Osteocyte (in vitro differentiated cells): ENCODE data around the gene PAAF1. TPM values are rescaled to one million over a fixed set of nuclear protein-coding genes. Genes with fewer than 3 reads are reported as not detected.

Experiments used
- DNase-seq: peaks from one replicate; pipeline ENCODE4 v3.0.0; 2021; ENCODE audit warnings: mixed read lengths; ENCODE audit not compliant: unreplicated experiment; ENCODE audit errors: extremely low spot score
- H3K27ac Mint-ChIP-seq: one replicate; pipeline ENCODE4 v1.8.0; 2021; ENCODE audit warnings: mild to moderate bottlenecking, mixed read lengths; ENCODE audit not compliant: unreplicated experiment
- H3K27me3 Mint-ChIP-seq: one replicate; pipeline ENCODE4 v1.8.0; 2021; ENCODE audit warnings: mixed read lengths; ENCODE audit not compliant: unreplicated experiment
- H3K36me3 Mint-ChIP-seq: one replicate; pipeline ENCODE4 v1.8.0; 2021; ENCODE audit warnings: mixed read lengths; ENCODE audit not compliant: unreplicated experiment
- H3K4me1 Mint-ChIP-seq: one replicate; pipeline ENCODE4 v1.8.0; 2021; ENCODE audit warnings: mixed read lengths; ENCODE audit not compliant: unreplicated experiment
- H3K4me3 Mint-ChIP-seq: one replicate; pipeline ENCODE4 v1.8.0; 2021; ENCODE audit warnings: mild to moderate bottlenecking, moderate library complexity, mixed read lengths; ENCODE audit not compliant: unreplicated experiment
- H3K9me3 Mint-ChIP-seq: one replicate; pipeline ENCODE4 v1.8.0; 2021; ENCODE audit warnings: mixed read lengths; ENCODE audit not compliant: unreplicated experiment
- CTCF ChIP-seq: fragments of 200-600 bp; sonication (generic); IDR thresholded peaks from 2 replicates; pipeline ENCODE4 v1.5.0; 2021; ENCODE audit warnings: antibody characterized with exemption, mild to moderate bottlenecking, moderate library complexity
- total RNA-seq: library from RNA; stranded (reverse); gene quantifications from 2 replicates; pipeline ENCODE4 v1.2.1, GENCODE V29; 2021

PAAF1 gene
- total RNA-seq, 1 donor from 2014 or later, result 17.3 TPM

GRCh38 chr11:73946798-73947458, 70.1 kb downstream of the PAAF1 start:
- H3K36me3 Mint-ChIP-seq, result no peaks in the 10 kb centered on the region
- H3K9me3 Mint-ChIP-seq, result no peaks in the 10 kb centered on the region
- no peak for DNase-seq
- H3K27ac Mint-ChIP-seq, result no peak overlapping the region
- peaks cover 3% of the 10 kb centered on the region for H3K27me3 Mint-ChIP-seq
- TF ChIP-seq CTCF, result no peak
- no peak overlapping the region for H3K4me3 Mint-ChIP-seq
- H3K4me1 Mint-ChIP-seq, result no peaks in the 10 kb centered on the region

- H3K27me3 Mint-ChIP-seq, result peaks cover 3% of the 10 kb centered on the region
- H3K27ac Mint-ChIP-seq, result no peak overlapping the region
- H3K4me1 Mint-ChIP-seq, result no peaks in the 10 kb centered on the region
- TF ChIP-seq CTCF, result no peak
- H3K36me3 Mint-ChIP-seq, result no peaks in the 10 kb centered on the region
- no peak overlapping the region for H3K4me3 Mint-ChIP-seq
- no peaks in the 10 kb centered on the region for H3K9me3 Mint-ChIP-seq
- DNase-seq, result no peak
Measured at GRCh38 chr11:73949246-73949645, 72.4 kb downstream of the PAAF1 start.

GRCh38 chr11:73949912-73950311, 73.1 kb downstream of the PAAF1 start:
- Mint-ChIP-seq H3K27me3 (peaks cover 3% of the 10 kb centered on the region), H3K4me1 (no peaks in the 10 kb centered on the region), H3K27ac (no peak overlapping the region), H3K4me3 (no peak overlapping the region), H3K9me3 (no peaks in the 10 kb centered on the region), H3K36me3 (no peaks in the 10 kb centered on the region)
- no peak for TF ChIP-seq CTCF
- no peak for DNase-seq

GRCh38 chr11:73950869-73951710, 74.3 kb downstream of the PAAF1 start, which contains the start of gene DNAJB13:
TSS of gene DNAJB13 (plus strand) at chr11:73951026. CDS start at chr11:73951070, 44 bp downstream.
- H3K27me3 Mint-ChIP-seq, result no peaks in the 10 kb centered on the region
- no peak for TF ChIP-seq CTCF
- no peak within 1 kb of the TSS for H3K27ac Mint-ChIP-seq
- H3K36me3 Mint-ChIP-seq, result no peaks in the 10 kb centered on the region
- DNase-seq, result no peak
- H3K4me3 Mint-ChIP-seq, result no peak within 1 kb of the TSS
- peaks cover 5% of the 10 kb centered on the region for H3K4me1 Mint-ChIP-seq
- H3K9me3 Mint-ChIP-seq, result no peaks in the 10 kb centered on the region

- no peak for TF ChIP-seq CTCF
- Mint-ChIP-seq H3K27me3 (no peaks in the 10 kb centered on the region), H3K9me3 (no peaks in the 10 kb centered on the region), H3K36me3 (no peaks in the 10 kb centered on the region), H3K4me1 (peaks cover 11% of the 10 kb centered on the region), H3K27ac (no peak overlapping the region), H3K4me3 (no peak overlapping the region)
- no peak for DNase-seq
Measured at GRCh38 chr11:73951797-73952196, 75.0 kb downstream of the PAAF1 start.
